GM18526 (cell line): ENCODE data around the gene TMEM63C.

ENCODE experiments used
- POLR2A ChIP-seq: IDR thresholded peaks from 3 replicates; pipeline ENCODE4 v1.6.1; 2011; ENCODE audit not compliant: insufficient read length; ENCODE audit errors: extremely low read depth

The TMEM63C gene

DNA sequence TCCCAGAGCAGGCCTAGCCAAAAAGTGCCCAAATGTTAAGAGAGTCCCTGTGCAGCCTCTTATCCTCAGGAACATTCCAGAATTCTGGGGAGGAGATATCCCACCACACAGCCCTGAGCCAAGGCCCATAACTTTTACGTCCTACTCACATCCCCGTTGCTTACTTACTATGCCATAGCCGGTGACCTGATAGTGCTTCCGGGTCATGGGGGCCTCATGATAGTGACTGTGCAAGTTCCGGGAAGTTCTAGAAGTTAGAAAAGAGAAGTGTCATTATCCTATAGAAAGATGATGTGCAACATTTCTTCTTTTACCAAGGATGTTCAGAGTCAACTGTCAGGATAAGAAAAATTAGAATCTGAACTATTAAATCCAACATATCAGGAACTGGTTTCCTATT lies 105.0 kb downstream of the TMEM63C start:
- TF ChIP-seq POLR2A: no peak

GRCh38 chr14:77290705-77291104 lies 109.1 kb downstream of the TMEM63C start:
- no peak for TF ChIP-seq POLR2A

- no peak for TF ChIP-seq POLR2A
These were observed 114.6 kb downstream of the TMEM63C start for GRCh38 chr14:77296155-77296554.

DNA sequence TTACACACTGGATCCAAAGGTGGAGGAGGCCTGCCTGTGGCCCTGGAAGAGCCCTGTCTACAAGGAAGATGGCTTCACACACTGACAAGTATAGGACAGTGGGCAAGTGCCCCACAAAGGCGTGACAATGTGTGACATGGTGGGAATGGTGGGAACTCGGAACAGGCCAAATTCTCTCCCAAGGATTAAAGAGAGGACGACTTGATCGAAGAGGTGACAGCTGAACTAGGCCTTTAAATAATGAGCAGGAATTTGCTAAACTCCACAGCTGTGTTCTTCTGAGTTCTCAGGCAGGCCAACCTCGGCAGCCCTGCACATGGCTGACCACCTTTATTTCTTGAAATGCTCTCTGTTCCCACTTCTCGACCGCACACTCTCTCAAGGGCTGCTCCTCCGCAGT lies 115.3 kb downstream of the TMEM63C start:
- no peak for TF ChIP-seq POLR2A

GRCh38 chr14:77299771-77300170 lies 118.2 kb downstream of the TMEM63C start:
- TF ChIP-seq POLR2A: no peak

GRCh38 chr14:77301103-77301502 lies 119.5 kb downstream of the TMEM63C start:
- TF ChIP-seq POLR2A: no peak

- TF ChIP-seq POLR2A: no peak
These were observed 121.3 kb downstream of the TMEM63C start for GRCh38 chr14:77302926-77303325.

- no peak for TF ChIP-seq POLR2A
These were observed 122.0 kb downstream of the TMEM63C start for GRCh38 chr14:77303417-77304156.

GRCh38 chr14:77305696-77306095 lies 124.1 kb downstream of the TMEM63C start:
- TF ChIP-seq POLR2A: no peak

DNA sequence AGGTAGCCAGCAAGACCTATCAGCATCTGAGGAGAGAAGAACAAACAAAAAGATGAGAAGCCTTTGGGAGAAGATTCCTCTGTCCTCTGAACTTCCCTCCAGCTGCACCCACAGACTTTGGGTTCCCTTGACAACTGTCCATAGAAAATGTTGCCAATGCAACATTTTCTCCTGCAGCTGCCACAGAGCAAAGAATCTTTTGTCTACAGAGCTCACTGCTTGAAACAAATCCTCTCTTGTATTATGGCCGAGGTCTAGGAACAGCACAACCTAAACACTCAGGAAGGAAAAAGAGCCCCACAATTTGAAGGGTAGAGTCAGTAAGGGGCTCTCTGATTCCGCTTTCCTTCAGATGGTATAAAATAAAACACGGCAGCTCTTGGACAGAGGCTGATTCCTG lies 124.8 kb downstream of the TMEM63C start:
- TF ChIP-seq POLR2A: no peak

DNA sequence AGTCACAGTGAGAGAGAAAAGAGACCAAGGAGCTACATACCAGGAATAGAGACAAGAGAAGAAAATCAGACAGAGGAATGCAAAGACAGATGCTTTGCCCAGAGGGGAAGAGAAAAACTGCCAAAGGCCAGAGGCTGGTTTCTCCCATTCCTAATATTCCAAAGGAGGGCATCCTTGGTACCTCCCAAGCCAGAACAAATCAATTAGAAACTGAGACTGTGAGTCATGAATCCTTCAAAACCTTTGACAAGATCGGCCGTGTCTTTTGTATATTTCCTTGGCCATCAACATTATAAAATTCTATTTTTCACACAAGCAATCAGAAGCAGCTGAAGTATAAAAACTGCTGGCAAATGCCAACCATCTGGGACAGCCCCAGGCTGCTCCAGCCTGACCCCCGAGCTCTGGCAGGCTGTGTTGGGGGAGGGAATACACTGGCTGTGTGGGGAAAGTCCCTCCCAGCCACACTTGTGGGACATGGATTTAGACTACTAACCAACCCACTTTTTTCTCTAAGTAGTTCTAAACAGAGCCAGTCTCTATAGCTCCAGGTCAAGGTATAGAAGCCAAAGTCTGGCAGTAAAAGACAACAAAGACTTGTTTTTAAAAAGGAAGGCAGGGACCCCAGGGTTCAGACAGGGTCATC lies 125.4 kb downstream of the TMEM63C start:
- no peak for TF ChIP-seq POLR2A
